ENCODE results near the gene CCNDBP1. TPM values are rescaled to one million over a fixed set of nuclear protein-coding genes. Genes with fewer than 3 reads are reported as not detected.

CCNDBP1 gene
- total RNA-seq, 1 experiment from 2014 or later = 39.8 TPM

DNA sequence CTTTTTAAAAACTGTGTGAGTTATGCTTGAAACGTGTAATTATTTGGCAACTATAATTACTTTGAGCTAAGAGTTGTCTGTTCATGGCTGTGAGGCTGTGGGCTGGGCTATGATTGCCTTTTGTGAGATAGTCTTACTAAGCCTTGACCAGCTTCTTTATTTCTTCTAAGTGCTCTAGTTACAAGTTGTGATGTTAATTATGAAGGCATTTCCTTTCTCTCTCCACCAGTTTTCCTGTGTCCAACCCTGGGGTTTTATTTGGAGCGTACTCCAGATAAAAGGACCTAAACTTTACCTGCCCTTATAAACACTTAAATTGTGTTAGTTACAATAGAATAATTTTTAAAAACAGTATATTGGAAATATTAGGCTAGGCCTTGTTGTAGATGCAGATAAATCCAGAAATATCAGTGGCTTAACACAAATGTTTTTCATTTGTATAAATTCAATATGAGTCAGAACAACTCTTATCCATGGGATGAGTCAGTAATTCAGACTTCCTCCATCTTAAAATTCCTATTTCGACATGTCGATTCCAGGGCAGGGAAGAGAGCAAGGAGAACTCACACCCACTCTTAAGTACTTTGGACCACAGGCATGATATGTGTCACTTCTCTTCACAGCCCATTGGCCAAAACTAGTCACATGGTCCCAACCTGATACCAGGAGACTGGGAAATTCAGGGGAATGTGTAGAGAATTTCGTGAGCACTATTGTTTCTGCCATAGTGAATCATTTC, 34.8 kb upstream of the CCNDBP1 start (continued):
- no peak for TF ChIP-seq REST (IDR thresholded peaks at IDR 0.05; ENCODE audit: low read depth)

GRCh38 chr15:43151688-43152087, 33.5 kb upstream of the CCNDBP1 start:
- peaks cover 3 to 12% of the 10 kb centered on the region in 2 experiments for H3K36me3 ChIP-seq (ENCODE audit: control insufficient read depth in 1 of 2, insufficient read depth in 2 of 2, low read length in 2 of 2)
- H3K79me2 ChIP-seq (ENCODE audit: insufficient read depth, low read length) = no peaks in the 10 kb centered on the region
- no peak overlapping the region for H2AFZ ChIP-seq (ENCODE audit: low read depth, low read length, poor library complexity, severe bottlenecking)
- H4K20me1 ChIP-seq (ENCODE audit: insufficient read depth) = no peaks in the 10 kb centered on the region
- RAD21 ChIA-PET (ENCODE audit: low non-redundant PET in 1 of 2, low total read pairs in 2 of 2, uncharacterized antibody in 2 of 2, unreplicated experiment in 2 of 2) = no interaction called here
- H3K4me1 ChIP-seq (ENCODE audit: control insufficient read depth in 1 of 2, insufficient read depth in 2 of 2, low read length in 2 of 2) = peaks cover 0 to 5% of the 10 kb centered on the region in 2 experiments; a peak in 1 of 4 replicates
- no TSS peak for BruUV-seq (replicated peaks)
- H3K9me3 ChIP-seq (ENCODE audit: control insufficient read depth in 1 of 2, insufficient read depth in 1 of 2, low read depth in 1 of 2, low read length in 2 of 2) = no peaks in the 10 kb centered on the region
- CTCF ChIA-PET = no interaction called here
- no peak overlapping the region for H3K4me2 ChIP-seq (ENCODE audit: low read length)
- no peak overlapping the region for H3K27ac ChIP-seq (ENCODE audit: low read depth, low read length)
- DNase-seq (ENCODE audit: low read depth, low spot score) = no peak
- ATAC-seq = no peak
- H3K27me3 ChIP-seq (ENCODE audit: insufficient read depth, low read length) = no peaks in the 10 kb centered on the region
- no peaks in the 10 kb centered on the region for H3K9me2 ChIP-seq (ENCODE audit: insufficient read depth)
- intact Hi-C loops (cut with micrococcal nuclease) = no loop called here
- POLR2A ChIA-PET = no interaction called here
- no peak overlapping the region for H3K9ac ChIP-seq (ENCODE audit: low read length)
- no peak overlapping the region for H3K4me3 ChIP-seq (replicated peaks in 1 of 2; ENCODE audit: low read depth in 1 of 2, low read length in 2 of 2)
- TF ChIP-seq CTCF (IDR thresholded peaks at IDR 0.05 in 2 of 3, conservative IDR thresholded peaks at IDR 0.05 in 1 of 3; ENCODE audit: borderline replicate concordance in 1 of 3, insufficient read depth in 1 of 3, low read depth in 2 of 3, low read length in 2 of 3) (no peak), POLR2AphosphoS5 (IDR thresholded peaks at IDR 0.05; ENCODE audit: low read depth, low read length) (no peak), ELF1 (IDR thresholded peaks at IDR 0.05; ENCODE audit: borderline replicate concordance, low read depth) (no peak), SP1 (IDR thresholded peaks at IDR 0.05; ENCODE audit: low read depth) (no peak), EZH2 (IDR thresholded peaks at IDR 0.05) (no peak), SIN3A (IDR thresholded peaks at IDR 0.05; ENCODE audit: low read depth) (no peak), EGR1 (IDR thresholded peaks at IDR 0.05; ENCODE audit: low read depth) (no peak), RAD21 (IDR thresholded peaks at IDR 0.05; ENCODE audit: low read depth) (no peak), YY1 (IDR thresholded peaks at IDR 0.05; ENCODE audit: extremely low read depth, insufficient replicate concordance, low read depth, low read length) (no peak), CBX3 (IDR thresholded peaks at IDR 0.05; ENCODE audit: low read depth) (no peak), ZNF274 (IDR thresholded peaks at IDR 0.05; ENCODE audit: low read depth, low read length) (no peak), SRF (IDR thresholded peaks at IDR 0.05; ENCODE audit: low read depth) (no peak), REST (IDR thresholded peaks at IDR 0.05; ENCODE audit: low read depth) (no peak), TCF7L2 (IDR thresholded peaks at IDR 0.05; ENCODE audit: borderline replicate concordance, extremely low read depth, insufficient read depth, insufficient read length) (no peak)
- TF ChIP-seq, protein P1, sequence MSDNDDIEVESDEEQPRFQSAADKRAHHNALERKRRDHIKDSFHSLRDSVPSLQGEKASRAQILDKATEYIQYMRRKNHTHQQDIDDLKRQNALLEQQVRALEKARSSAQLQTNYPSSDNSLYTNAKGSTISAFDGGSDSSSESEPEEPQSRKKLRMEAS (IDR thresholded peaks at IDR 0.05) = no peak
